ENCODE results near the gene STK17B. TPM values are rescaled to one million over a fixed set of nuclear protein-coding genes. Genes with fewer than 3 reads are reported as not detected.
"Not testable (repeated sequence)": the region's sequence is repeated elsewhere in the genome, so short reads cannot be mapped to it uniquely, and the experiment has no call there.

STK17B gene
- total and polyA plus RNA-seq, 9 donors = 4.8 to 8.1 (median 5.8) TPM

DNA sequence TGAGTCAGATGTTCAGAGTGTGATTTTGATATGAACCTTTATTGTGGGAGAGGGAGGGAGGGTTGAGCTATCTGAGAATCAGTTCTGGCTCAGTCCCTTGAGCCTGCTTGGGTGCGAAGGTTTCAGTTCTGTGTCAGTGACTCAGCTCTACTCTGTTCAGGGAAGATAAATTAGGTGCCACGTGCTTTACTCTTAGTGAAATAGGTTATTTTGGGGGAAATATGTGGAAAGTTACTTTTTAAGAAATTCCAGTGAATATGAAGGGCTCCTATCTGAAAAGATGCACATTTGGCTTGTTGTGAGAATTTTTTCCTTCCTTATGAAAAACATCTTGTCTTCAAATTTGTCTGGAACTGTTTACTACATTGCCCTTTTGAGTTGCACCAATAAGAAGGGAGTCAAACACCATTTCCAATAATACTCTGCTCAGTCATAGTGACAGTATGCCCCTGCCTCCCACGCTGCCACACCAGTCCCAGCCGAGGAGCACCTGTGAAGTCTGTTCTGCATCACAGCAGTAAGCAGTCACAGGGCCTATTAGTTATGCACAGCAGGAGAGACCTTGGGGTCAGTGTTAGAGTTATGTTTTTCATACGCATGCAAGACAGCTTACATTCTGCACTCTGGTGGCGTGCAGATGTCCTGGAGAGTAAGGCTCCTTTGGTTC is 69.9 kb downstream of the STK17B start:
- DNase-seq = no peak
- Histone ChIP-seq H3K4me1 (ENCODE audit: control insufficient read depth, insufficient read depth, low read length) (no peaks in the 10 kb centered on the region), H3K27ac (ENCODE audit: low read length) (no peak overlapping the region), H3K4me3 (ENCODE audit: low read length) (no peak overlapping the region), H3K27me3 (ENCODE audit: control insufficient read depth, insufficient read depth, low read length) (no peaks in the 10 kb centered on the region), H3K9me3 (replicated peaks; ENCODE audit: control insufficient read depth, low read depth, low read length) (no peaks in the 10 kb centered on the region), H3K36me3 (ENCODE audit: control insufficient read depth, insufficient read depth, low read length) (no peaks in the 10 kb centered on the region)
- 38% methylated on average over 1 of the region's 6 CpGs for WGBS (ENCODE audit: insufficient coverage)

DNA sequence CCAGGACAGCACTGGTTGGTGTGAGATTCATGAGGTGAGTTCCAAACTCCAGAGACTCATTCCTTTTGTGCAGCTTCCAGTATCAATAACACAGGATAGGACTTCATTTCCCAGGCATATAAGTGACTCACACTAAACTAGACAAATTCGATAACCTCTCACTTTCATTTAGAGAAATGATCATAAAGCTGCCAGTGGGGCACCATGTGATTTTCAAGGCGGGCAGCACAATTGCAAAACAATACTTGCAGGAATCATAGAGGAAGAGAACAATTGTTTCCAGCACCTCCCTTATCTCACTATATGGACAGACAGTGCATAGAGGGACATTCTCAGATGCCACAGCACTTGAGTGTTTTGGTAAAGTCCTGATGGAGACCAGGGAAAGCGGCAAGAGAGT is 71.5 kb downstream of the STK17B start:
- H3K9me3 ChIP-seq (replicated peaks; ENCODE audit: control insufficient read depth, low read depth, low read length) = no peaks in the 10 kb centered on the region
- no peaks in the 10 kb centered on the region for H3K36me3 ChIP-seq (ENCODE audit: control insufficient read depth, insufficient read depth, low read length)
- no peak for DNase-seq
- no peaks in the 10 kb centered on the region for H3K4me1 ChIP-seq (ENCODE audit: control insufficient read depth, insufficient read depth, low read length)
- H3K27ac ChIP-seq (ENCODE audit: low read length) = no peak overlapping the region
- no peak overlapping the region for H3K4me3 ChIP-seq (ENCODE audit: low read length)
- no peaks in the 10 kb centered on the region for H3K27me3 ChIP-seq (ENCODE audit: control insufficient read depth, insufficient read depth, low read length)
- no CpG with 5 or more reads among the region's 3 CpGs for WGBS (ENCODE audit: insufficient coverage)

DNA sequence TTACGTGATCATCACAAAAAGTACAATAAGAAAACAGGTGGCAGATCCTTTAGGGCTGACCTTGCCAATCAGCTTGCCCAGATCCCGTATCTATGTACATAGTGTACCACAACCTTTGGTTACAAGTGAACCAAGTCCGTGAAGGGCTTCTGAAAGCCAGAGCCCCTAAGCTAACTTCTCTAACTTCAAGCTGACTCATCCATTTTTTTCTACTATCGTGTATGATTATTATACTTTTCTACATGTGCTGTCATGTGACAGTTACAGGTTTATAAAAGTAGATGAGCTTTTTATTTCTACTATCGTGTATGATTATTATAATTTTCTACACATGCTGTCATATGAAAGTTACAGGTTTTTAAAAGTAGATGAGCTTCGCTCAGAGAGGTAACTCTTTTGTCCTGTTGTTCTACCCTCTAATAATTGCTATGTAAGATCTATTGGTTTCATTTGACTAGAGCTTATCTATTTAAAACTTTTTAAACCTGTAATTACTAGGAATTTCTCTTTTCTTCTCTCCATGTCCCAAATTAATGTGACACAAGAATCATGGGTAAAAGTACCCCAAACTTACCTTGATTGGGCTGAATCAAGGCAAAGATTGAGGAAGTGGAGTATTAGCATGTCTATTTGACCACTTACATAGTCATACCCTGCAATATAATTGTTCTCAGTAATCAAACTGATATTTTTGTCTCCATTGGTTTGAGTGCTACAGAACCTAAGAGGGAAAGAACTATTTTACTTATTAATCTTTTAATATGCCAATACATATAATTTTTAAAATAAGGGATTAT is 73.3 kb downstream of the STK17B start:
- Histone ChIP-seq H3K36me3 (ENCODE audit: control insufficient read depth, insufficient read depth, low read length) (no peaks in the 10 kb centered on the region), H3K4me1 (ENCODE audit: control insufficient read depth, insufficient read depth, low read length) (no peaks in the 10 kb centered on the region), H3K27ac (ENCODE audit: low read length) (no peak overlapping the region), H3K27me3 (ENCODE audit: control insufficient read depth, insufficient read depth, low read length) (no peaks in the 10 kb centered on the region), H3K9me3 (replicated peaks; ENCODE audit: control insufficient read depth, low read depth, low read length) (no peaks in the 10 kb centered on the region), H3K4me3 (ENCODE audit: low read length) (no peak overlapping the region)
- no peak for DNase-seq
- WGBS (ENCODE audit: insufficient coverage) = no CpG with 5 or more reads among the region's 6 CpGs

DNA sequence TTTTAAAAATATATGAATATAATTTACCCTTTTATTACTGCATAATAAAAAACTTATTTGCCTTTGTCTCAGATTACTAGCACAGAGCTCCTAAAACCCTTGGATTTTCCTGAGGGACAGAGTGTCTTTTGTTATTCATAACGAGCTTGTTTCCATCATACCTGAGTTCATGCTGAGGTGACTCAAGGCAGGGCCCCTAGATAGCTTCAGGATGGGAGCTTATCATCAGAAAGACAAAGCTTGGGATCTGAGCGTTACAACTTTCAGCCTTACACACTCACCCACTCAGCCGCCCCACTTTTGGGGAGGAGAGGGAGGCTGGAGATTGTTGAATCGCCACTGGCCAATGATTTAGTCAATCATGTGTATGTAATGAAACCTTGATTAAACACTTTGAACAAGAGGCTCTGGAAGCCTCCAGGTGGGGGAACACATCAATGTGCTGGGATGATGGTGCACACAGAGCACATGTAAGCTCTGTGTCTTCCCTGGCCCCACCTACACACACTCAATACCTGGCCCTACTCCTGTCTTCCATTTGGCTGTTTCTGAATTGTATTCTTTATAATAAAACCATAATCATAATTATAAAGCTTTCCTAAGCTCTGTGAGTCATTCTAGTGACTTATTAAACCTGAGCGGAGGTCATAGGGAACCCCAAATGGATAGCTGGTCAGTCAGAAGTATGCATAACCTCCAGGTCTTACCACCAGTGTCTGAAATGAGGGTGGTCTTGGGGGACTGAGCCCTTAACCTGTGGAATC is 74.2 kb downstream of the STK17B start:
- WGBS (ENCODE audit: insufficient coverage) = no CpG with 5 or more reads among the region's 5 CpGs
- DNase-seq = no peak
- H3K36me3 ChIP-seq (ENCODE audit: control insufficient read depth, insufficient read depth, low read length) = no peaks in the 10 kb centered on the region
- no peaks in the 10 kb centered on the region for H3K27me3 ChIP-seq (ENCODE audit: control insufficient read depth, insufficient read depth, low read length)
- no peak overlapping the region for H3K27ac ChIP-seq (ENCODE audit: low read length)
- H3K9me3 ChIP-seq (replicated peaks; ENCODE audit: control insufficient read depth, low read depth, low read length) = no peaks in the 10 kb centered on the region
- H3K4me3 ChIP-seq (ENCODE audit: low read length) = no peak overlapping the region
- no peaks in the 10 kb centered on the region for H3K4me1 ChIP-seq (ENCODE audit: control insufficient read depth, insufficient read depth, low read length)

DNA sequence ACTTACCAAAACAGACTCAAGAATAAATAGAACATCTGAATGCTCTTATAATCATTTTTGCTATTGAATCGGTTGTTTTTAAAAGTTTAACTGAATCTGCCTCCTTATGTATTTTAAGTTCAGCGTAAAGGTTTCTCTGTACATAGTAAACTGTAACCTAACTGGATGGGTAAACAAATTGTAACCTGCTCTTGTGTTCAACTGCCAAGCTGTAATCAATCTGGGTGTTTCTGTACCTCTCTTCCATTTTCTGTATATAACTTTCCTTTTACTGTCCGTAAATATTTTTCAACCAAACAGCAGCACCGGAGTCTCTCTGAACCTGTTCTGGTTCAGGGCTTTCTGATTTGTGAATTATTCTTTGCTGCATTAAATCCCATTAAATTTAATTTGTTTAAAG is 75.1 kb downstream of the STK17B start:
- no CpG with 5 or more reads among the region's 4 CpGs for WGBS (ENCODE audit: insufficient coverage)
- Histone ChIP-seq H3K27ac (ENCODE audit: low read length) (no peak overlapping the region), H3K4me3 (ENCODE audit: low read length) (no peak overlapping the region)

DNA sequence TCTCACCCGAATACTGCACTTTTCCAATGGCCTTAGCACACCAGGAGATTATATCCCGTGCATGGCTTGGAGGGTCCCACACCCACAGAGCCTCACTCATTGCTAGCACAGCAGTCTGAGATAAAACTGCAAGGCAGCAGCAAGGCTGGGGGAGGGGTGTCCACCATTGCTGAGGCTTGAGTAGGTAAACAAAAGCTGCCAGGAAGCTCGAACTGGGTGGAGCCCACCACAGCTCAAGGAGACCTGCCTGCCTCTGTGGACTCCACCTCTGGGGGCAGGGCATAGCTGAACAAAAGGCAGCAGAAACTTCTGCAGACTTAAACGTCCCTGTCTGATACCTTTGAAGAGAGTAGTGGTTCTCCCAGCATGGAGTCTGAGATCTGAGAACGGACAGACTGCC is 81.9 kb downstream of the STK17B start:
- not testable (repeated sequence) for H3K27me3 ChIP-seq (ENCODE audit: control insufficient read depth, insufficient read depth, low read length); H3K4me3 ChIP-seq (ENCODE audit: low read length); H3K4me1 ChIP-seq (ENCODE audit: control insufficient read depth, insufficient read depth, low read length); H3K9me3 ChIP-seq (replicated peaks; ENCODE audit: control insufficient read depth, low read depth, low read length); H3K36me3 ChIP-seq (ENCODE audit: control insufficient read depth, insufficient read depth, low read length); DNase-seq; H3K27ac ChIP-seq (ENCODE audit: low read length)
- 79% methylated on average over 4 of the region's 5 CpGs for WGBS (ENCODE audit: insufficient coverage)

More for the DNA sequence above, 75.1 kb downstream of the STK17B start:
- no peaks in the 10 kb centered on the region for H3K4me1 ChIP-seq (ENCODE audit: control insufficient read depth, insufficient read depth, low read length)
- DNase-seq = no peak
- no peaks in the 10 kb centered on the region for H3K36me3 ChIP-seq (ENCODE audit: control insufficient read depth, insufficient read depth, low read length)
- H3K9me3 ChIP-seq (replicated peaks; ENCODE audit: control insufficient read depth, low read depth, low read length) = no peaks in the 10 kb centered on the region
- H3K27me3 ChIP-seq (ENCODE audit: control insufficient read depth, insufficient read depth, low read length) = no peaks in the 10 kb centered on the region

DNA sequence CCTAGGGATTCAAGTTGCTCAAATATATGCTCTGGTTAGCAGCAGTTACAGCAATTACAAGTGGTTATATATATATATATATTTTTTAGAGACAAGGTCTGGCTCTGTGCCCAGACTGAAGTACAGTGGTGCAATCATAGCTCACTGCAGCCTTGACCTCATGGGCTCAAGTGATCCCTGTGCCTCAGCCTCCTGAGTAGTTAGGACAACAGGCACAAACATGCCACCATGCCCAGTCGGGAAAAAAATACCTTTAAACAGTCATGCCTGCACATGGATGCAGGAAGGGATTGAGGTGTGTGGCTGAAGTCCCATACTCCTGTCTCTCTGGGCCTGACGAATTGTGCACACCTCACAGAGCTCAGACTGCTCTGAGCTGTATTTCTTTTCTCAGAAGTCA is 83.2 kb downstream of the STK17B start:
- Histone ChIP-seq H3K4me3 (ENCODE audit: low read length) (no peak overlapping the region), H3K27ac (ENCODE audit: low read length) (no peak overlapping the region), H3K9me3 (replicated peaks; ENCODE audit: control insufficient read depth, low read depth, low read length) (peaks cover 5% of the 10 kb centered on the region), H3K4me1 (ENCODE audit: control insufficient read depth, insufficient read depth, low read length) (no peaks in the 10 kb centered on the region), H3K27me3 (ENCODE audit: control insufficient read depth, insufficient read depth, low read length) (no peaks in the 10 kb centered on the region), H3K36me3 (ENCODE audit: control insufficient read depth, insufficient read depth, low read length) (no peaks in the 10 kb centered on the region)
- WGBS (ENCODE audit: insufficient coverage) = 33% methylated on average over 1 of the region's 2 CpGs
- peak; percentile 16 for DNase-seq

DNA sequence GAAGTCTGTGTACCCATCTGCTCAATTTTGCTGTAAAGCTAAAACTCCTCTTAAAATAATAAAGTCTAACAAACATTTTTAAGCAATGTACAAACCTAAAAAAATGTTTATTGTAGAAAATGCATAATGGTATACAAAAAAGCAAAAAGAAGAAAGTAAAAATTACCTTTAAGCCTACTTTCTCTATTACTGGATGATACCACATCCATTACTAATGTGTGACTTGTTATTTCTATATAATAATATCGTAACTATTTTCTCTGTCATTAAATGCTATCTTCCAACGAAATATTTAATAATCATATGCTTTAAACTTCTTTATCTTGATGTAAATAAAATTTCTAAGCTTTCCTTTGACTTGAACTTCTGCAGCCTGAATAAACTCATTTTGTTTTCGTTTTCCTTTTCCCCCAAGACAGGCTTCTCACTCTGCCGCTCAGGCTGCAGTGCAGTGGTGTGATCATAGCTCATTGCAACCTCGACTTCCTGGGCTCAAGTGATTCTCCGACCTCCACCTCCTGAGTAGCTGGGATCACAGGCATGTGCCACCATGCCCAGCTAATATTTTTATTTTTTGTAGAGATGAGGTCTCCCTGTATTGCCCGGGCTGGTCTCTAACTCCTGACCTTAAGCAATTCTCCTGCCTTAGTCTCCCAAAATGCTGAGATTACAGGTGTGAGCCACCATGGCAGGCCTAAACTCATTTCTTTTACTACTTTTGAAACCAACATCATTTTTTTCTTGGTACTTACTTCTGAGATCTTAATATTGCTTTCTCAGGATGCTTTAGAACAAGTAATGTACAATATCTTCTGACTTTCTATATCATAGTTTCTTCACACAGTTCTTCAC is 84.6 kb downstream of the STK17B start:
- Histone ChIP-seq H3K27ac (ENCODE audit: low read length) (no peak overlapping the region), H3K4me1 (ENCODE audit: control insufficient read depth, insufficient read depth, low read length) (no peaks in the 10 kb centered on the region), H3K36me3 (ENCODE audit: control insufficient read depth, insufficient read depth, low read length) (no peaks in the 10 kb centered on the region), H3K9me3 (replicated peaks; ENCODE audit: control insufficient read depth, low read depth, low read length) (peaks cover 5% of the 10 kb centered on the region), H3K4me3 (ENCODE audit: low read length) (no peak overlapping the region), H3K27me3 (ENCODE audit: control insufficient read depth, insufficient read depth, low read length) (no peaks in the 10 kb centered on the region)
- WGBS (ENCODE audit: insufficient coverage) = 71% methylated on average over 5 of the region's 7 CpGs
- no peak for DNase-seq

DNA sequence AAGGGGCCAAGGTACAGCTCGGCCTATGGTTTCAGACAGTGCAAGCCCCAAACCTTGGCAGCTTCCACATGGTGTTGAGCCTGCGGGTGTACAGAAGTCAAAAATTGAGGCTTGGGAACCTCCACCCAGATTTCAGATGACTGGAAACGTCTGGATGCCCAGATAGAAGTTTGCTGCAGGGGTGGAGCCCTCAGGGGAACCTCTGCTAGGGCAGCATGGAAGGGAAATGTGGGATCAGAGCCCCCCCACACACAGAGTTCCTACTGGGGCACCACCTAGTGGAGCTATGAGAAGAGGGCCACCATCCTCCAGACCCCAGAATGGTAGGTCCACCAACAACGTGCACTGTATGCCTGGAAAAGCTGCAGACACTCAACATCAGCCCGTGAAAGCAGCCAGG is 87.8 kb downstream of the STK17B start:
- Histone ChIP-seq H3K9me3 (replicated peaks; ENCODE audit: control insufficient read depth, low read depth, low read length) (peaks cover 5% of the 10 kb centered on the region), H3K4me3 (ENCODE audit: low read length) (no peak overlapping the region), H3K27ac (ENCODE audit: low read length) (no peak overlapping the region), H3K27me3 (ENCODE audit: control insufficient read depth, insufficient read depth, low read length) (no peaks in the 10 kb centered on the region), H3K4me1 (ENCODE audit: control insufficient read depth, insufficient read depth, low read length) (no peaks in the 10 kb centered on the region), H3K36me3 (ENCODE audit: control insufficient read depth, insufficient read depth, low read length) (no peaks in the 10 kb centered on the region)
- 77% methylated on average over 1 of the region's 5 CpGs for WGBS (ENCODE audit: insufficient coverage)
- DNase-seq = no peak
